ENCODE results near the gene TXNDC2. TPM values are rescaled to one million over a fixed set of nuclear protein-coding genes. Genes with fewer than 3 reads are reported as not detected.
"Not testable (repeated sequence)": the region's sequence is repeated elsewhere in the genome, so short reads cannot be mapped to it uniquely, and the experiment has no call there.

Gene TXNDC2
- polyA plus RNA-seq, 2 donors = 0.06 TPM; not detected in 1

DNA sequence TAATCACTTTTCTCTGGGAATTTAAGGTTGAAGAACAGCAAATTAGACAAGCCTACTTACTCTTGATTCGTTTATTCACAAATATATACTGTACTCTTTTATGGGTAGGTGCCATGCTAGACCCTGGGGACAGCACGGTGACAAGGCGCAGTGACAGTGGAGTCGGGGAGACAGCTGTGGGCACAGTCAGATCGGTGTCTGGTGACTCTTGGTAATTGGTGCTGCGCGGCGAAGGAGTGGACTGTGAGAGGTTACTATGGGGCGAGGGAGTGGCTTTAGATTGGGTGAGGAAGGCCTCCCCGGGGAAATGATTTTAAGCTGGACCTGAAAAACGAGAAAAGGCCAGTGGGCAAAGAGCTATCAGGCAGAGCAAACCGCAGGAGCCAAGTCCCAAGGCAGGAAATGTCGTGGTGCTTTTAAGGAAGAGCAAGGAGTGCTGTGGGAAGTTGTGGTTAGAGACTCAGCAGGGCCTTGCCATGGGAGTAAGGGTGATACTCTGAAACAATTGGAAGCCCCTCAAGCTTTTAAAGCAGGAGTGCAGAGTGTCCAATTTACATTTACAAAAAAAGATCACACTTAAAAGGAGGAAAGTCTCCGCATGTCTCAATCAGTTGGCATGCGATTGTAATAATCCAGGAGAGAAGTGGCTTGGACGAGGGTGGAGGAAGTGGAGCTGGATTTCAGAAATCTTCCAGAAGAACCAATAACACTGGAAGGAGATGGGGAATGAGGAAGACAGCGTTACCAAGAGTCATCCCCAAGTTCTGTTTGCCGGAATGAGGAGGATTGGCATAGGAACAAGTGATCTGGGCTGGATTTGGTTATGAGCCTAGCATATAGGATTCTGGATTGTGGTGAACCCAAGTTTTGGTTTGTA is 36.1 kb upstream of the TXNDC2 start:
- Histone ChIP-seq H3K4me3 (ENCODE audit: low read depth in 1 of 2, low read length in 2 of 2) (no peak overlapping the region), H3K27ac (ENCODE audit: low read depth in 2 of 2, low read length in 1 of 2) (peak overlapping the region in 1 of 2 donors; percentile 68), H3K4me1 (ENCODE audit: control insufficient read depth in 2 of 2, insufficient read depth in 2 of 2, low read length in 1 of 2) (peaks cover 0 to 10% of the 10 kb centered on the region in 2 donors), H3K9me3 (ENCODE audit: control insufficient read depth in 2 of 2, insufficient read depth in 1 of 2, low read depth in 1 of 2, low read length in 1 of 2) (no peaks in the 10 kb centered on the region), H3K36me3 (ENCODE audit: control insufficient read depth in 2 of 2, insufficient read depth in 2 of 2, low read length in 1 of 2) (no peaks in the 10 kb centered on the region), H3K27me3 (ENCODE audit: control insufficient read depth in 1 of 2, insufficient read depth in 2 of 2, low read length in 2 of 2) (no peaks in the 10 kb centered on the region)
- 64 to 67% methylated on average over 18 of the region's 18 CpGs for WGBS, 2 donors

DNA sequence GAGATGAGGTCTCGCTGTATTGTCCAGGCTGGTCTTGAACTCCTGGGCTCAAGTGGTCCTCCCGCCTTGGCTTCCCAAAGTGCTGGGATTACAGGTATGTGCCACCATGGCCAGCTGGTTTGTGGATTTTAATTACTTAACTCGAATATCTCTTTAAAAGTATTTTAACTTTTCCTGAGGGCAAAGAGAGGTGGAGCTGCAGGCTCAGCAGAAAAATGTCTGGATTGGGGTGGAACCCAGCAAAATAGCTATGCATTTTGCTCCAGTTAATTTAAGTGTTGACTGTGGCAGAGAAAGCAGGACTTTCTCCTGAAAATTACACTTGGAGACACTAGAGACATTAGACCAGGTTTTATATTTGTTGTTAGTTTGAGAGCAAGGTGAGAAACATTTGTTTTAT is 35.5 kb upstream of the TXNDC2 start:
- no peaks in the 10 kb centered on the region for H3K27me3 ChIP-seq (ENCODE audit: control insufficient read depth in 1 of 2, insufficient read depth in 2 of 2, low read length in 2 of 2)
- no peak overlapping the region for H3K27ac ChIP-seq (ENCODE audit: low read depth in 2 of 2, low read length in 1 of 2)
- no peaks in the 10 kb centered on the region for H3K9me3 ChIP-seq (ENCODE audit: control insufficient read depth in 2 of 2, insufficient read depth in 1 of 2, low read depth in 1 of 2, low read length in 1 of 2)
- no peak overlapping the region for H3K4me3 ChIP-seq (ENCODE audit: low read depth in 1 of 2, low read length in 2 of 2)
- H3K36me3 ChIP-seq (ENCODE audit: control insufficient read depth in 2 of 2, insufficient read depth in 2 of 2, low read length in 1 of 2) = no peaks in the 10 kb centered on the region
- WGBS, 2 donors = 79 to 82% methylated on average over 3 of the region's 3 CpGs
- peaks cover 0 to 10% of the 10 kb centered on the region in 2 donors for H3K4me1 ChIP-seq (ENCODE audit: control insufficient read depth in 2 of 2, insufficient read depth in 2 of 2, low read length in 1 of 2)

DNA sequence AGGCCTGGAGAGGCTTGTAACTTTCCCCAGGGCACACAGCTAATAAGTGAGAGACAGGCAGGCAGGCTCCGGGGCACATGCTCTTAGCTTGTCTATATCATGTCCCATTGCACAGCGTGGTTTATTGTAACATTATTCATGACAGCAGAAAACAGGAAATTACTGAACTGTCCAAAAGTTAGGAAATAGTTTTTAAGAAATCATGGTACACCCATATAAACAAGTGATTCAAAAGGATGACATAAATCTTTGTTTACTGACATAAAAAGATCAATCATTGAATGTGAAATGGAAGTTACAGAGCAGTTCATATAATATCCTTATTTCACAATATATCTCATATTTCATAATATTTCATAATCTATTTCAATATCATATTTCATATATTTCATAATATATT is 34.3 kb upstream of the TXNDC2 start:
- no peaks in the 10 kb centered on the region for H3K36me3 ChIP-seq (ENCODE audit: control insufficient read depth in 2 of 2, insufficient read depth in 2 of 2, low read length in 1 of 2)
- peaks cover 0 to 10% of the 10 kb centered on the region in 2 donors for H3K4me1 ChIP-seq (ENCODE audit: control insufficient read depth in 2 of 2, insufficient read depth in 2 of 2, low read length in 1 of 2)
- no peaks in the 10 kb centered on the region for H3K27me3 ChIP-seq (ENCODE audit: control insufficient read depth in 1 of 2, insufficient read depth in 2 of 2, low read length in 2 of 2)
- H3K4me3 ChIP-seq (ENCODE audit: low read depth in 1 of 2, low read length in 2 of 2) = no peak overlapping the region
- no peak overlapping the region for H3K27ac ChIP-seq (ENCODE audit: low read depth in 2 of 2, low read length in 1 of 2)
- WGBS, 2 donors = 50 to 68% methylated on average over 2 of the region's 2 CpGs
- H3K9me3 ChIP-seq (ENCODE audit: control insufficient read depth in 2 of 2, insufficient read depth in 1 of 2, low read depth in 1 of 2, low read length in 1 of 2) = no peaks in the 10 kb centered on the region

DNA sequence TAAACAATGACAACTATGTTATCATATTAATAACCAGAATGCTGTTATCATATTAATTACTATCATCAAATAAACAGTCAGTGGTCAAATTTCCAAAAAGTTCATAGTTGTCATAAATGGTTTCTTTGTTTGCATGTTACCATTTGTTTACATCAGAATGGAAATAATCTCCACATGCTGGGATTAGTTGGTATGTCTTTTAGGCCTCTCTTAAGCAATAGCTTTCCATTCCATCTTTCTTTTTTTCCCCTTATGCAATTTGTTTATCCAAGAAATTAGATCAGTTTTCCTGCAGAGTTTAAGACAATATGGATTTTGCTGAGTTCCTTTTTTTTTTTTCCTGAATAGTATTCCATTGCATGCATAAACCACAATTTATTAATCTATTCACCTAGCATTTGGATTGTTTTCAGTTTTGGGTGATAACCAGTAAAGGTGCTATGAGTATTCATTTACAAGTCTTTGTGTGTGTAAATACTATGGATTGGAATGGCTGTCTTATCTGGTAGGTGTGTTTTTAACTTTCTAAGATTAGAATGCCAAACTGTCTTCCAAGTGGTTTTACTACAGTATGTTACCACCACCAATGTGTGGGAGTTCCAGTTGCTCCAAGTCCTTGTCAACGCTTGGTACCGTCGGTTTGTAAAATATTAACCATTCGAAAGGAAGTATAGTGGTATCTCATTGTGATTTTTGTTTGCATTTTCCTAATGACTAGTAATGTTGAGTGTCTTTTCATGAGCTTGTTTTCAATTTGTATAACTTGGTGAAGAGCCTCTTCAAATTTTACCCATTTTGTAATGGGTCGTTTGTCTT is 33.3 kb upstream of the TXNDC2 start:
- no peaks in the 10 kb centered on the region for H3K36me3 ChIP-seq (ENCODE audit: control insufficient read depth in 2 of 2, insufficient read depth in 2 of 2, low read length in 1 of 2)
- no peak overlapping the region for H3K27ac ChIP-seq (ENCODE audit: low read depth in 2 of 2, low read length in 1 of 2)
- H3K4me3 ChIP-seq (ENCODE audit: low read depth in 1 of 2, low read length in 2 of 2) = no peak overlapping the region
- no peaks in the 10 kb centered on the region for H3K9me3 ChIP-seq (ENCODE audit: control insufficient read depth in 2 of 2, insufficient read depth in 1 of 2, low read depth in 1 of 2, low read length in 1 of 2)
- WGBS, 2 donors = 94 to 96% methylated on average over 5 of the region's 5 CpGs
- no peaks in the 10 kb centered on the region for H3K27me3 ChIP-seq (ENCODE audit: control insufficient read depth in 1 of 2, insufficient read depth in 2 of 2, low read length in 2 of 2)
- H3K4me1 ChIP-seq (ENCODE audit: control insufficient read depth in 2 of 2, insufficient read depth in 2 of 2, low read length in 1 of 2) = peaks cover 0 to 5% of the 10 kb centered on the region in 2 donors

DNA sequence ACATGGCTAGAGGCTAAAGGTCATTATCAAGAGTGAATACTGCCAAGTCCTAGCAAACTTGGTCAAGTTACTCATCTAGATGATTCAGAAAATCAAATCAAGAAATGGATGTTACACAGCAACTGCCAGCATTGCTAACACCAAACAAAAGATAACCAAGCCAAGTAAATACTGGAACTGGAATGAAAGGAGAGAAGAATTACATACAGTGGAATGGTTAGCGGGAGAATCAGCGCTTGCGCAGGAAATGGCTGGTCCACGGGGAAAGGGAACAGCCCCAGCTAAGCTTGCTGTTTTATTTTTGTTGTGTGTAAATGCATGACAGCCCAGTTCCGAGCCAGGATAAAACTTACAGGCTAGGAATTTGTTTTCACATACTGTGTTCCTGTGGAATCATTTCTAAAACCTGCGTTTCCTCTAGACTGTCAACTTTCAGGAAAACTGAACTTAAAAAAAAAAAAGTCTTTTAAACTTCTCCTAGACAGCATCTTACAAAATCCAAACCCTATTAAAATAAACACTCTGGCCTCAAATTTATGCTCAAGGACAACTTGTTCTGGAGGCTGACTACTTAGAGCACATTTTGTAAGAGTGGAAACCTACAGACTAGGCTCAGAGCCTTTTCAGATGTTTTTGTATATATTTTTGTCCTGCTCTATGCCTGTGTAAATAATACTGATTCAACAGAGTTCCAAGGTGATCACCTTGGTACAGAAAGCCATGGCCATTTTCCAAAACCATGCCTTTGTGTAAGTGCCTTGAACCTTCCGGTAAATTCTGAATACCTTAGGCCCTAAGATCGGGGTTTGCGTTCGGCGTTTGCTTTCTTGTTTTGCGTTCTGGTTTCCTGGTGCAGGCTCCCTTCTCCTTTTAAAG is 30.7 kb upstream of the TXNDC2 start:
- H3K9me3 ChIP-seq (ENCODE audit: control insufficient read depth in 2 of 2, insufficient read depth in 1 of 2, low read depth in 1 of 2, low read length in 1 of 2) = no peaks in the 10 kb centered on the region
- H3K27me3 ChIP-seq (ENCODE audit: control insufficient read depth in 1 of 2, insufficient read depth in 2 of 2, low read length in 2 of 2) = no peaks in the 10 kb centered on the region
- no peaks in the 10 kb centered on the region for H3K4me1 ChIP-seq (ENCODE audit: control insufficient read depth in 2 of 2, insufficient read depth in 2 of 2, low read length in 1 of 2)
- H3K36me3 ChIP-seq (ENCODE audit: control insufficient read depth in 2 of 2, insufficient read depth in 2 of 2, low read length in 1 of 2) = no peaks in the 10 kb centered on the region
- H3K27ac ChIP-seq (ENCODE audit: low read depth in 2 of 2, low read length in 1 of 2) = peak overlapping the region; percentile 73 to 81
- no peak overlapping the region for H3K4me3 ChIP-seq (ENCODE audit: low read depth in 1 of 2, low read length in 2 of 2)
- 62 to 66% methylated on average over 12 of the region's 12 CpGs for WGBS, 2 donors

DNA sequence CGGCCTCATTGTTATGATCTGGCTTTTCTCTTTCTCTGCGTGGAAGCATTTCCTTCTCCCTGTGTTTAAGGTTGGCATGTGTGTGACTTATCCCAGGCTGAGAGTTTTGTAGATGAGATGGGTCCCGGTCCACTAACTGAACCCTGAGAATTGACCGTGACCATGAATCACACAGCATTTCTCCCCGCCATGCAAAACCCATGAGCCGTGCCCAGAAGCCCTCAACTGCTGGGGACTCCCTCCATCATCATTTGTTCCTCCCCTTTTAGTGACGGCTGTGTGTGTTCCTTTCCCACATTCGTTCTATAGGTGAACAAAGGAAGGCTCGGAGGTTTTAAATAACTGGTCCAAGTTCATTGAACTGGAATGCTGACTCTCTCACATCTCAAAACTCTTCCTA is 30.1 kb upstream of the TXNDC2 start:
- H3K4me3 ChIP-seq (ENCODE audit: low read depth in 1 of 2, low read length in 2 of 2) = no peak overlapping the region
- no peaks in the 10 kb centered on the region for H3K36me3 ChIP-seq (ENCODE audit: control insufficient read depth in 2 of 2, insufficient read depth in 2 of 2, low read length in 1 of 2)
- H3K9me3 ChIP-seq (ENCODE audit: control insufficient read depth in 2 of 2, insufficient read depth in 1 of 2, low read depth in 1 of 2, low read length in 1 of 2) = no peaks in the 10 kb centered on the region
- H3K27me3 ChIP-seq (ENCODE audit: control insufficient read depth in 1 of 2, insufficient read depth in 2 of 2, low read length in 2 of 2) = no peaks in the 10 kb centered on the region
- H3K4me1 ChIP-seq (ENCODE audit: control insufficient read depth in 2 of 2, insufficient read depth in 2 of 2, low read length in 1 of 2) = no peaks in the 10 kb centered on the region
- H3K27ac ChIP-seq (ENCODE audit: low read depth in 2 of 2, low read length in 1 of 2) = peak overlapping the region; percentile 69 to 81
- 60 to 65% methylated on average over 9 of the region's 9 CpGs for WGBS, 2 donors

DNA sequence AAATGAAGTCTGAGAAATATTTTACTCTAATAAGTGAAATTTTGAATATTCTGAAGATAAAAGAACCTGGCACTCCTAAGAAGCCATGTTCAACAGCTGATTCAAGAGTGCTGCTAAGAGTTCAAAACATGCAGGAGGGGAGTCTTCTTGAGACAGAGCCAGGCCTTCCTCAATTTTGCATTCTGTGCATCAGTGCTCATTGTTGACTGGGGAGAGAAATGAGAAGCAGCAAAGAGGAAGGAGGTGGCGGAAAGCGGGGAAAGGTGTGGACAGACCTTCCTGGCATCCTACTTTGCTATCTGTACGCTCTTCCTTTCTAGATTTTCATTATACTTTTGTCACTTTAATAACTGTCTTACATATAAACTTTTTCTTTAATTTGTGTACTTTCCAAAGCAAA is 29.7 kb upstream of the TXNDC2 start:
- no peaks in the 10 kb centered on the region for H3K4me1 ChIP-seq (ENCODE audit: control insufficient read depth in 2 of 2, insufficient read depth in 2 of 2, low read length in 1 of 2)
- no peaks in the 10 kb centered on the region for H3K27me3 ChIP-seq (ENCODE audit: control insufficient read depth in 1 of 2, insufficient read depth in 2 of 2, low read length in 2 of 2)
- H3K36me3 ChIP-seq (ENCODE audit: control insufficient read depth in 2 of 2, insufficient read depth in 2 of 2, low read length in 1 of 2) = no peaks in the 10 kb centered on the region
- no peak overlapping the region for H3K4me3 ChIP-seq (ENCODE audit: low read depth in 1 of 2, low read length in 2 of 2)
- no peaks in the 10 kb centered on the region for H3K9me3 ChIP-seq (ENCODE audit: control insufficient read depth in 2 of 2, insufficient read depth in 1 of 2, low read depth in 1 of 2, low read length in 1 of 2)
- WGBS, 2 donors = 93% methylated on average over 3 of the region's 3 CpGs
- H3K27ac ChIP-seq (ENCODE audit: low read depth in 2 of 2, low read length in 1 of 2) = no peak overlapping the region

DNA sequence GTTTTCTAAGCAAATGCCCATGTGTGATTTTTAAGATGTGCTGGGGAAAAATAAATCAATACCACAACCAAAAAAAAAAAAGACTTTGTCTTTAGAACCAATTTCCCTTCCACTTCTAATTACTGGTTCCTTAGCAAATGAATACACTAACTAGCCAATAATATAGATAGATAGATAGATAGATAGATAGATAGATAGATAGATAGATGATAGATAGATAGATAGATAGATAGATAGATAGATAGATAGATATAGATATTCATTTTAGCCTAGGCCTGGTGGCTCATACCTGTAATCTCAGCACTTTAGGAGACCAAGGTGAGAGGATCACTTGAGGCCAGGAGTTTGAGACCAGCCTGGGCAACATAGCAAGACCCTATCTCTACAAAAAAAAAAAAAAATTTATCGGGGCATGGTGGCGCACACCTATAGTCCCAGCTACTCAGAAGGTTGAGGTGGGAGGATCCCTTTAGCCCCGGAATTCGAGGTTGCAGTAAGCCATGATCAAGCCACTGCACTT is 28.2 kb upstream of the TXNDC2 start:
- H3K4me3 ChIP-seq (ENCODE audit: low read depth in 1 of 2, low read length in 2 of 2); H3K36me3 ChIP-seq (ENCODE audit: control insufficient read depth in 2 of 2, insufficient read depth in 2 of 2, low read length in 1 of 2); H3K9me3 ChIP-seq (ENCODE audit: control insufficient read depth in 2 of 2, insufficient read depth in 1 of 2, low read depth in 1 of 2, low read length in 1 of 2); H3K27ac ChIP-seq (ENCODE audit: low read depth in 2 of 2, low read length in 1 of 2); H3K4me1 ChIP-seq (ENCODE audit: control insufficient read depth in 2 of 2, insufficient read depth in 2 of 2, low read length in 1 of 2); H3K27me3 ChIP-seq (ENCODE audit: control insufficient read depth in 1 of 2, insufficient read depth in 2 of 2, low read length in 2 of 2): not testable (repeated sequence)
- WGBS, 2 donors = 97% methylated on average over 4 of the region's 4 CpGs

DNA sequence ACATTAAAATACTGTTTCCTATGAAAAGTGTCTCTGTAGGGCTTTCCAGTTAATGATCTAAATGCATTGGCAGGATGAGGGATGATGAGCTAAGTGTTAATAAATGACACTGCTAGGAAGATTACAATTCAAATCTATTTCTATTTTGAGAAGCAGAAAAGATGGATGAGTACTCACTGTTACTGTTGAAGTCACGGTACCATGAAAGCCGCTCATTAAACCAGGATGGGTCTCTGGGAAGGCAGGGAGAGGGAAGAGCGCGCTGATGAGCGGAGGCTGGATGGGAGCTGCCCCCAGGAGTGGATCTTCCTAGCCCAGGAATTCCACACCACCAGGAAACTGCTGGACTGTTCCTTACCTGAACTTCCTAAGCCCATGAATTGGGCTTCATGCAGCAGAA is 27.1 kb upstream of the TXNDC2 start:
- no peak overlapping the region for H3K4me3 ChIP-seq (ENCODE audit: low read depth in 1 of 2, low read length in 2 of 2)
- H3K9me3 ChIP-seq (ENCODE audit: control insufficient read depth in 2 of 2, insufficient read depth in 1 of 2, low read depth in 1 of 2, low read length in 1 of 2) = no peaks in the 10 kb centered on the region
- H3K36me3 ChIP-seq (ENCODE audit: control insufficient read depth in 2 of 2, insufficient read depth in 2 of 2, low read length in 1 of 2) = no peaks in the 10 kb centered on the region
- no peak overlapping the region for H3K27ac ChIP-seq (ENCODE audit: low read depth in 2 of 2, low read length in 1 of 2)
- no peaks in the 10 kb centered on the region for H3K27me3 ChIP-seq (ENCODE audit: control insufficient read depth in 1 of 2, insufficient read depth in 2 of 2, low read length in 2 of 2)
- WGBS, 2 donors = 91 to 95% methylated on average over 5 of the region's 5 CpGs
- no peaks in the 10 kb centered on the region for H3K4me1 ChIP-seq (ENCODE audit: control insufficient read depth in 2 of 2, insufficient read depth in 2 of 2, low read length in 1 of 2)
